Naive B cell (primary cell): ENCODE data around the gene SLC49A4. TPM values are rescaled to one million over a fixed set of nuclear protein-coding genes. Genes with fewer than 3 reads are reported as not detected.
"Not testable (repeated sequence)": the region's sequence is repeated elsewhere in the genome, so short reads cannot be mapped to it uniquely, and the experiment has no call there.

Experiments
- ATAC-seq, 2 donors: fragments of 150-1000 bp; cut with Tn5 transposase; 2 replicates each; pipeline ENCODE4 v1.10.0; 2021; ENCODE audit warnings: low read depth in 2 of 2, mild to moderate bottlenecking in 2 of 2, moderate library complexity in 2 of 2
- DNase-seq: peaks from one replicate; pipeline ENCODE4 v3.0.0; 2022
- H3K27ac Mint-ChIP-seq, 6 donors: one replicate each; pipeline ENCODE4 v1.8.0; 2020 to 2022; ENCODE audit warnings: mild to moderate bottlenecking in 6 of 6, mixed read lengths in 6 of 6, moderate library complexity in 5 of 6, inconsistent platforms in 2 of 6
- H3K27me3 Mint-ChIP-seq, 3 donors: one replicate each; pipeline ENCODE4 v1.8.0; 2021 to 2022; ENCODE audit warnings: mixed read lengths in 3 of 3, mild to moderate bottlenecking in 1 of 3
- H3K36me3 Mint-ChIP-seq, 2 donors: one replicate each; pipeline ENCODE4 v1.8.0; 2020 to 2022; ENCODE audit warnings: mixed read lengths in 2 of 2, inconsistent platforms in 1 of 2, mild to moderate bottlenecking in 1 of 2
- H3K4me1 Mint-ChIP-seq, 3 donors: one replicate each; pipeline ENCODE4 v1.8.0; 2020 to 2022; ENCODE audit warnings: mixed read lengths in 3 of 3, inconsistent platforms in 1 of 3, mild to moderate bottlenecking in 1 of 3, moderate library complexity in 1 of 3
- H3K4me3 Mint-ChIP-seq, 8 donors: one replicate each; pipeline ENCODE4 v1.8.0; 2020 to 2022; ENCODE audit warnings: mild to moderate bottlenecking in 8 of 8, mixed read lengths in 8 of 8, moderate library complexity in 8 of 8, inconsistent platforms in 2 of 8
- H3K9me3 Mint-ChIP-seq, 7 donors: one replicate each; pipeline ENCODE4 v1.8.0; 2020 to 2022; ENCODE audit warnings: mixed read lengths in 7 of 7, mild to moderate bottlenecking in 5 of 7, inconsistent platforms in 2 of 7, moderate library complexity in 1 of 7
- polyA plus RNA-seq, 6 donors: library from polyadenylated mRNA; unstranded; fragments of 300-500 nt; fragmentation: Illumina TruSeq; gene quantifications; one replicate each; pipeline ENCODE4 v1.2.3, GENCODE V29; 2021; ENCODE audit warnings: low read depth in 6 of 6

Gene SLC49A4, protein sequence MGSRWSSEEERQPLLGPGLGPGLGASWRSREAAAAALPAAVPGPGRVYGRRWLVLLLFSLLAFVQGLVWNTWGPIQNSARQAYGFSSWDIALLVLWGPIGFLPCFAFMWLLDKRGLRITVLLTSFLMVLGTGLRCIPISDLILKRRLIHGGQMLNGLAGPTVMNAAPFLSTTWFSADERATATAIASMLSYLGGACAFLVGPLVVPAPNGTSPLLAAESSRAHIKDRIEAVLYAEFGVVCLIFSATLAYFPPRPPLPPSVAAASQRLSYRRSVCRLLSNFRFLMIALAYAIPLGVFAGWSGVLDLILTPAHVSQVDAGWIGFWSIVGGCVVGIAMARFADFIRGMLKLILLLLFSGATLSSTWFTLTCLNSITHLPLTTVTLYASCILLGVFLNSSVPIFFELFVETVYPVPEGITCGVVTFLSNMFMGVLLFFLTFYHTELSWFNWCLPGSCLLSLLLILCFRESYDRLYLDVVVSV
- polyA plus RNA-seq, result 1 to 10 TPM; 3.0 to 5.4 (median 4.3) TPM

DNA sequence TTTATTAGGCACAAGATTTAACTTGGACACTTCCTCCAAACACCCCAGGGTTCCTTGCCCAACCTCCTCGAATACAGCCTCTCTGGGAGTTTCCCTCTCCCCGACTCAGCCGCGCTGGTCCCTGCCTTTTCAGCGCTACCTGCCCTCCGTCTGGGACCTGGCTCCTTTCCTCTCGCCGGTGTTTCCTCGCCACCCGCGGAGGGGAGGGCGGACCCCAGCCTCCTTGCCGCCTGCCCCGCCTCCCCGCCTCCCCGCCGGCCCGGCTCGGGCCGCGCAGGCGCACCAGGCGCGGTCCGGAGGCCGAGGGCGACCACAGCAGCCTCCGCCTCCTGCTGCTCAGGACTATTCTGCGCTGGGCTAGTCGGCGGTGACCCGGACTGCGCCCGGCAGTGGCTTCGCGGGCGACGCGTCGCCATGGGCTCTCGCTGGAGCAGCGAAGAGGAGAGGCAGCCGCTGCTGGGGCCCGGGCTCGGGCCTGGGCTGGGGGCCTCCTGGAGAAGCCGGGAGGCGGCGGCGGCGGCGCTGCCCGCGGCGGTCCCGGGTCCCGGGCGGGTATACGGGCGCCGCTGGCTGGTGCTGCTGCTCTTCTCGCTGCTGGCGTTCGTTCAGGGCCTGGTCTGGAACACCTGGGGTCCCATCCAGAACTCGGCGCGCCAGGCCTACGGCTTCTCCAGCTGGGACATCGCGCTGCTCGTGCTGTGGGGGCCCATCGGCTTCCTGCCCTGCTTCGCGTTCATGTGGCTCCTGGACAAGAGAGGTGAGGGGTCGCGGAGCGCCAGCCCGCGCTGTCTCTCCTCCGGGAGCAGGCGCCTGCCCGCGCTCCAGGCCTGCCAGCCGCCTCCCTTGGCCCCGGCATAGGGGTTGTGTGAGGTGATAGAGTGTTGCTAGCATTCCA lies at the start of gene SLC49A4:
SLC49A4 (plus strand) TSS at position 291 of the 895 bp plus-strand sequence; CDS start at position 415, 124 bp downstream.
- peak; percentile 89 for DNase-seq
- H3K4me3 Mint-ChIP-seq, result peak within 1 kb of the TSS in 6 of 8 donors; percentile 85 to 96 (median 94)
- peaks cover 16 to 28% (median 21%) of the 10 kb centered on the region in 3 donors for H3K4me1 Mint-ChIP-seq
- no peaks in the 10 kb centered on the region for H3K27me3 Mint-ChIP-seq
- H3K36me3 Mint-ChIP-seq, result no peaks in the 10 kb centered on the region
- ATAC-seq, result peak; percentile 71 to 74
- H3K9me3 Mint-ChIP-seq, result no peaks in the 10 kb centered on the region
- peak within 1 kb of the TSS in 5 of 6 donors; percentile 95 to 99 (median 99) for H3K27ac Mint-ChIP-seq

DNA sequence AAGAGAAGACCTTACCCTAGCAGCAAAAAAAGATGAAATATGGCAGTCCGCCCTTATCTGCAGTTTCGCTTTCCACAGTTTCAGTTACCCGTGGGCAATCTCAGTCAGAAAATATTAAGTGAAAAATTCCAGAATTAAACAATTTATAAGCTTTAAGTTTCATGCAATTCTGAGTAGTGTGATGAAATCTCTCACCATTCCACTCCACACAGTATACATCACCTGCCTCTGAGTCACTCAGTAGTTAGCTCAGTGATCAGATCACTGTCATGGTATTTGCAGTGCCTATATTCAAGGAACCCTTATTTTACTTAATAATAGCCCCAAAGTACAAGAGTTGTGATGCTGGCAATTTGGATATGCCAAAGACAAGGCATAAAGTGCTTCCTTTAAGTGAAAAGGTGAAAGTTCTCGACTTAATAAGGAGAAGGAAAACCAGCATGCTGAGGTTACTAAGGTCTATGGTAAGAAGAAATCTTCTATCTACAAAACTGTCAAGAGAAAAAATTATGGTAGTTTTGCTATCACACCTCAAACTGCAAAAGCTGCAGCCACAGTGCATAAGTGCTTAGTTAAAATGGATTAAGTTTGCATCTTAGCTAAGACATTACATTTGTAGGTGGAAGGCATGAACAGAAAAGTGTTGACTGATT lies 49.4 kb upstream of the SLC49A4 start:
- DNase-seq (no peak), ATAC-seq (no peak)
- no peaks in the 10 kb centered on the region for H3K27me3 Mint-ChIP-seq
- H3K4me1 Mint-ChIP-seq, result no peaks in the 10 kb centered on the region
- H3K4me3 Mint-ChIP-seq, result no peak overlapping the region
- peaks cover 12 to 30% of the 10 kb centered on the region in 2 donors for H3K36me3 Mint-ChIP-seq
- H3K27ac Mint-ChIP-seq, result peak overlapping the region in 1 of 6 donors; percentile 17
- H3K9me3 Mint-ChIP-seq, result peaks cover 0 to 5% (median 0%) of the 10 kb centered on the region in 7 donors

DNA sequence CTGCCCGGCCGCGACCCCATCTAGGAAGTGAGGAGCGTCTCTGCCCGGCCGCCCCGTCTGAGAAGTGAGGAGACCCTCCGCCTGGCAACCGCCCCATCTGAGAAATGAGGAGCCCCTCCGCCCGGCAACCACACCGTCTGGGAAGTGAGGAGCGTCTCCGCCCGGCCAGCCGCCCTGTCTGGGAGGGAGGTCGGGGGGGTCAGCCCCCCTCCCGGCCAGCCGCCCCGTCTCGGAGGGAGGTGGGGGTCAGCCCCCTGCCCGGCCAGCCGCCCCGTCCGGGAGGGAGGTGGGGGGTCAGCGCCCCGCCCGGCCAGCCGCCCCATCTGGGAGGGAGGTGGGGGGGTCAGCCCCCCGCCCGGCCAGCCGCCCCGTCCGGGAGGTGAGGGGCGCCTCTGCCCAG lies 47.6 kb upstream of the SLC49A4 start:
- peaks cover 8 to 28% of the 10 kb centered on the region in 2 donors for H3K36me3 Mint-ChIP-seq
- not testable (repeated sequence) for H3K27me3 Mint-ChIP-seq, H3K4me3 Mint-ChIP-seq, H3K4me1 Mint-ChIP-seq, ATAC-seq, H3K27ac Mint-ChIP-seq, DNase-seq, H3K9me3 Mint-ChIP-seq

DNA sequence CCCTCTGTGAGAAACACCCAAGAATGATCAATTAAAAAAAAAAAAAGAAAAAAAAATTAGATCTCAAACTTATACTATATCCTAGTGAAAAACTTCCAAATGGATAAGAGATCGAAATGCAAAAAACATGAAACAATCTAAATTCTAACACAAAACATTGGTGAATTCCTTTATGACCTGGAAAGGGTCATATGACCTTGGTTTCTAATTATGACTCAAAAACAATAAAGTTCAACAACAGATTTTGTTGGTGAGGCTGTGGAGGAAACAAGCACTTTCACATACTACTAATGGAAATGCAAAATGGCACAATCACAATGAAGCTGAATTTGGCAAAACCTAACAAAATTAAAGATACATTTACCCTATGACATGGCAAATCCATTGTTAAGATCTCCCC lies 46.5 kb upstream of the SLC49A4 start:
- peaks cover 14 to 22% of the 10 kb centered on the region in 2 donors for H3K36me3 Mint-ChIP-seq
- H3K27me3 Mint-ChIP-seq, result no peaks in the 10 kb centered on the region
- H3K9me3 Mint-ChIP-seq, result peaks cover 0 to 5% (median 0%) of the 10 kb centered on the region in 7 donors
- DNase-seq, result no peak
- no peak overlapping the region for H3K4me3 Mint-ChIP-seq
- ATAC-seq, result no peak
- no peaks in the 10 kb centered on the region for H3K4me1 Mint-ChIP-seq
- no peak overlapping the region for H3K27ac Mint-ChIP-seq

DNA sequence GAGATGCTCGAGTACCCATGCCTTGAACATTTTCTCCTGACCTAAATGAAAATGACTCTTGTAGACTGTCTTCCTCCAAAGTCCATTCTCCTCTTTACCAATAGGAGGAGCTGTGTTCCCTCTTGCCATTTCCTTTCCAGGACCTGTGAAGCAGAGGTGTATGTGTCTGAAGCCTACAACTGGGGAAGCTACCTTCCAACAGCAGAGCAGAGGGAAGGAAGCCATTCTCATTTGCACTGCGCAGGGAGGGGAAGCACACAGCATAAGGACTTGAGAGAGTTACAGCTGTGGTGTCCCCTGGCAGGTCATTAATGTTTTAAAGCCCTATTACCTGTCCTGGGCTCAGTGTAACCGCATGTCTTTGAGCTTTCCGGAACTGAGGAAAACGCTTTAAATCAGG lies 39.9 kb upstream of the SLC49A4 start:
- Mint-ChIP-seq H3K4me3 (no peak overlapping the region), H3K36me3 (peaks cover 22 to 40% of the 10 kb centered on the region in 2 donors), H3K27me3 (no peaks in the 10 kb centered on the region), H3K4me1 (peaks cover 0 to 10% (median 0%) of the 10 kb centered on the region in 3 donors), H3K9me3 (no peaks in the 10 kb centered on the region), H3K27ac (no peak overlapping the region)
- ATAC-seq (peak; percentile 80 to 86), DNase-seq (peak; percentile 49)

DNA sequence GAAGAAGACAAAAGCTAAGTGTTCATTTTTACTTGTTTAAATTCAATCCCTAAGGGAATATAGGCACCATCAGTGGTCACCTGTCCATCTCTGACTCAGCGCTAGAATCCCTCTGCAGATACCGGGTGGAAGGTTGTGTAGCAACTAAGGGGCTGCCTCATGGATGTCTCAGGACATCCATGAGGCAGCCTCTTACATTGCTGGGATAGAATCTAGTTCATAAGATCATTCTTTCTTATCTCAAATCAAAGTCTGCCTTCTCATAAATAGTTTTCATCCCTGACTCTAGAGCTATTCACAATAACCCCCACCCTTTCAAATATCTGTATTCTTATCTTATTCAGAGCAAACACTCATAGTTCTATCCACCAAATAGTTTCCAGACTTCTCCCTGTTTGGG lies 39.4 kb upstream of the SLC49A4 start:
- DNase-seq (no peak), ATAC-seq (no peak)
- no peaks in the 10 kb centered on the region for H3K27me3 Mint-ChIP-seq
- peaks cover 22 to 40% of the 10 kb centered on the region in 2 donors for H3K36me3 Mint-ChIP-seq
- no peak overlapping the region for H3K4me3 Mint-ChIP-seq
- peak overlapping the region in 2 of 6 donors; percentile 43 to 56 for H3K27ac Mint-ChIP-seq
- no peaks in the 10 kb centered on the region for H3K9me3 Mint-ChIP-seq
- peaks cover 0 to 10% (median 0%) of the 10 kb centered on the region in 3 donors for H3K4me1 Mint-ChIP-seq

DNA sequence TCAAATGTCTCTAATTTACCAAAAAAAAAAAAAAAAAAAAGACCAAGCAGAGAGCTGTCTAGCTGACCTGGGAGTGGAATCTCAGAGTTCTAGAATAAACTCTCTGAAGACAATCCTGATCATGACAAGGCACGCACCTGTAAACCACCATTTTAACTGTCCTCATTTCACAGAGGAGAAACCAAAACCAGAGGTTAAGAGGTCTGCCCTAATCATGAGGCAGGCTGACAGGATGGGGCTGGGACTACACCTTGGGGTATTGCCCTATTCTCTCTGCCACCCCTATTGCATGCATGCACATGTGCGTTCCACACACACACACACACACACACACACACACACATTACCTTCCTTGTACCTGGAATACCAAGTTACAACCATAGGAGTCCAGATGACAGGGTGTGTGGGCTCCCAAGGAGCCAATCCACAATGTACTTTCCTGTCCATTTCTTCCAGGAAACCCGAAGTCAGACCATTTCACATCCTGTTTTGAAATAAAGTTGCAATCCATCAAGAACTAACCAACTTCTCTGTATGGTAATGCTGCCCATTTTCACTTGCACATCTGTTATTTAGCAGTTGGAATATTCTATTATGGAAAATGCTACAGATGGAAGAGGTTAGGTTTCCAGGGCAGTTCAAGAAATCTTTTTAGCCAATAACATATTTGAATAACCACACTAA lies 35.9 kb upstream of the SLC49A4 start:
- Mint-ChIP-seq H3K4me1 (peaks cover 10 to 18% (median 12%) of the 10 kb centered on the region in 3 donors), H3K36me3 (peaks cover 8 to 23% of the 10 kb centered on the region in 2 donors), H3K4me3 (no peak overlapping the region), H3K9me3 (no peaks in the 10 kb centered on the region), H3K27ac (no peak overlapping the region), H3K27me3 (no peaks in the 10 kb centered on the region)
- DNase-seq, result no peak
- ATAC-seq, result no peak

DNA sequence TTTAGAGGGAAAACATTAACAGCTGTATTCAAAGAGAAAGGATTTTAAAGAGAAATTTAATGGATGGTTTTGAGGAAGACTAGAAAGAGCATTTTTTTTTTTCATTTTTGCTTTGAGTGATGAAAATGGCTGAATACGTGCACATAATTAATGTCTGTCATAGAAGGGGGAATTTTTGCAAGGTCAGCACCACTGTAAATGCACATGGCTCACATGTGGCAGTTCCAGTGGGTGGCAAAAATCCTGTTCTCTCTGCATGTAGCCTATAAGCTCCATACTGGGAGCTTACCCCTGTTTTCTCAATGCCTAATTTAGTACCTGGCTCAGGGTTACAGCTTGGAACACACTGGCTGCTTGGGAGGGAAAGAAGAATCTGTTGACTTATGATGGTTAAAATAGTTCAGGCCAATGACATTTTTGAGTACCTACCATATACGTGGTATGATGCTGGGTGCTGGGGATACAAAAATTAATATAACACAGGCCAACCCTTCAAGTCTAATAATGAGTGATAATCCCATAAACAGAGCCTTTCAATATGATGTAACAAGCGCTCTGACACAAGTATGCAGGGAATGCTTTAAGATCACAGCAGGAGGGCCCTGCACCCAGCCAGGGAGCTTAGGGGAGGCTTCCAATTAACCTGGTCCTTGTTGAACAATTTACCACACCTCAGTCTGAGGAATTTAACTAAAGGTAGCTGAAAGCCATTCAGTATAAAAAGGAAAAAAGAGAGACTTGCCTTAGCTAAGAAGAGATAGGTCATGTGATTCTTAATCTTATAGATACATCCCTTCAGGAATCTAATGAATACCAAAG lies 34.2 kb upstream of the SLC49A4 start:
- Mint-ChIP-seq H3K36me3 (peaks cover 0 to 12% of the 10 kb centered on the region in 2 donors), H3K27ac (peak overlapping the region in 4 of 6 donors; percentile 34 to 74 (median 44)), H3K4me1 (peaks cover 10 to 14% (median 12%) of the 10 kb centered on the region in 3 donors), H3K27me3 (no peaks in the 10 kb centered on the region), H3K9me3 (no peaks in the 10 kb centered on the region), H3K4me3 (no peak overlapping the region)
- DNase-seq (no peak), ATAC-seq (no peak)

DNA sequence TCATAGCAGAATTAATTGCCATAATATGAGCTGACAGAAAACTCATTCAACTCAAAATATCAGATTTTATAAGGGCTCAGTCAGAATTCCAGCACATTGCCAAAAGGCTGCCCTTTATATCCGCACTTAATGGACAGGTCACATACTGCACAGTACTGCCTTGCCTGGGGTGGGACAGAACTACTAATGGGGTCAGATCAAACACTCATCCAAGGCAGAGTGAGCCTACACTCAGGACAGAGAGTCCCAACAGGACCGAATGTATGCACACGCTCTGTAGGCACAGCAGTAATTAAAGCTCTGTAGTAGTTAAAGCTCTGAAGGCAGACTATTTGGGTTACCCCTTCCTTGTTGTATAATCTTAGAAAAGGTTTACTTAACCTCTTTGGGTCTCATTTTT lies 28.4 kb upstream of the SLC49A4 start:
- Mint-ChIP-seq H3K36me3 (peaks cover 6 to 14% of the 10 kb centered on the region in 2 donors), H3K9me3 (no peaks in the 10 kb centered on the region), H3K27me3 (no peaks in the 10 kb centered on the region), H3K4me3 (no peak overlapping the region), H3K4me1 (peaks cover 7 to 12% (median 10%) of the 10 kb centered on the region in 3 donors), H3K27ac (no peak overlapping the region)
- DNase-seq (no peak), ATAC-seq (no peak)

DNA sequence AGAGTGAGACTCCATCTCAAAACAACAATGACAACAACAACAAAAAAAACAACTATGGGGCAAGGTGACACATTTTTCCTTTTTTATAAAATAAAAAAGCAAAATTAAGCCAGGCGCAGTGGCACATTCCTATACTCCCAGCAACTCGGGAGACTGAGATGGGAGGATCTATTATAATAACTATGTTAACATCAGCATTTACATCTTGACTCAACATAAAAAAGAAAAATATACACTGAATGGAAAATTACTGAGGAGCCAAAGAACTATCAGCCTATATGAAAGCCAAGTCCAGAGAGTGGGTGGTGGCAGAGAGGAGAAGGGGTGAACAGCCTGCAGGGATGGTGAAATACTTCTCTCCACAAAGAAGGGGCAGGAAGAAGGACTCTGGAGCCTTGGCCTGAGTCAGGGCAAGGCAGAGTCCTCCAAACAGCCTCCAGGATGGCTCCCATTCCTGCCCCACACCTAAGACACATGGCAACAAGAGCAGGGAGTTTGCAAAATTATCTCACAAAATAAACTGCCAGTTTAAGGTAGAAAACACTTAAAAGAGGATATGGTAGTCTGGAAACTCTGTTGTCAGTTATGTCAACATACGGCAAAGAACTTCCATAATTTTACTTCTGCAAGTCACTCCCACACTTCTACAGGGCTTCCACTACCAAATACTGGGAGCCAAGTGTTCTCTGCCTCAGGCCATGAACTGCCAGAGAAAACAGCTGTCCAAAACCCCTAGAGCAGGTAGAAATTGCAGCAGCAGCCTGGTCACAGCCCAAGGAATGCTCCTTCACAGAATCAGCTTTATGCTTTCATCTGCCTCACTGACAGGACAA lies 27.1 kb upstream of the SLC49A4 start:
- DNase-seq, result no peak
- Mint-ChIP-seq H3K4me3 (no peak overlapping the region), H3K36me3 (peaks cover 6 to 14% of the 10 kb centered on the region in 2 donors), H3K27me3 (no peaks in the 10 kb centered on the region), H3K27ac (peak overlapping the region in 4 of 6 donors; percentile 27 to 68 (median 40)), H3K9me3 (no peaks in the 10 kb centered on the region), H3K4me1 (no peaks in the 10 kb centered on the region)
- ATAC-seq, result no peak

DNA sequence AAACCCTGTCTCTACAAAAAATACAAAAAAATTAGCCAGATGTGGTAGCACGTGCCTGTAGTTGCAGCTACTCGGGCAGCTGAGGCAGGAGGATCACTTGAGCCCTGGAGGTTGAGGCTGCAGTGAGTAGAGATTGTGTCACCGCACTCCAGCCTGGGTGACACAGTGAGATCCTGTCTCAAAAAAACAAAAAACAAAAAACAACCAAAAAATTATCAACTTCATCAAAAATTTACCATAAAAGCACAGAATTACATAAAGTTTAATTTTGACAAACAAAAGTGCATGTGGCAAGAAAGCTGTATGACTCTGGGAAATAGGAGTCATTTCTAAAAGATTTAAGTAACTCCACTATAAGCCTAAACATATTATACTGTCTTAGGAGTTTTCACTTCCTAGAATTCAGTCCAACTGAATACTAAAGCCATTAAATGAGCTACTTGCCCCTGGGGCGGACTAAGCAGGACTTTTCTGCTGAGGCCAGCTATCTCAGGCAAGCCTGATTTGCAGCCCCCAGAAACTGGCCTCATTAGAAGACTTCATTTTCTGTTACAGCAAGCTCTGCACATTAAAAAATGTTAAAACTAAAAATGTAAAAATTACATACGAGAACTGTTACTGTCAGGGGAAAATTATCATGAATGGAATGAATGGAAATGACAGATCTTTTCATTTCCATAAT lies 24.2 kb upstream of the SLC49A4 start:
- peaks cover 14 to 20% of the 10 kb centered on the region in 2 donors for H3K36me3 Mint-ChIP-seq
- H3K27me3 Mint-ChIP-seq, result no peaks in the 10 kb centered on the region
- H3K4me3 Mint-ChIP-seq, result no peak overlapping the region
- DNase-seq (no peak), ATAC-seq (no peak)
- H3K9me3 Mint-ChIP-seq, result no peaks in the 10 kb centered on the region
- no peak overlapping the region for H3K27ac Mint-ChIP-seq
- H3K4me1 Mint-ChIP-seq, result peaks cover 8 to 12% (median 10%) of the 10 kb centered on the region in 3 donors
